BLaER1 treated with 17β-estradiol and CSF1 and Interleukin-3, amounts not matched to agents 10 nM and 100 nM (cell line): ENCODE results near the gene COL23A1.

ENCODE experiments used
- H3K27ac ChIP-seq, 11 experiments: shearing (Covaris generic); formaldehyde crosslinking; 2 replicates each; pipeline ENCODE4 v1.8.1; 2022
- H3K27me3 ChIP-seq, 11 experiments: shearing (Covaris generic); formaldehyde crosslinking; 2 replicates each; pipeline ENCODE4 v1.8.1; 2022
- H3K36me3 ChIP-seq, 11 experiments: shearing (Covaris generic); formaldehyde crosslinking; 2 replicates each; pipeline ENCODE4 v1.8.1; 2022
- H3K4me1 ChIP-seq, 10 experiments: shearing (Covaris generic); formaldehyde crosslinking; 2 replicates each; pipeline ENCODE4 v1.8.1; 2022
- H3K4me2 ChIP-seq, 11 experiments: shearing (Covaris generic); formaldehyde crosslinking; 2 replicates each; pipeline ENCODE4 v1.8.1; 2022
- H3K4me3 ChIP-seq, 10 experiments: shearing (Covaris generic); formaldehyde crosslinking; 2 replicates each; pipeline ENCODE4 v1.8.1; 2022
- H3K9ac ChIP-seq, 11 experiments: shearing (Covaris generic); formaldehyde crosslinking; 2 replicates each; pipeline ENCODE4 v1.8.1; 2022
- H3K9me3 ChIP-seq, 11 experiments: shearing (Covaris generic); formaldehyde crosslinking; replicated peaks in 1 of 11; 2 replicates each; pipeline ENCODE4 v1.8.1; 2022
- H4K20me1 ChIP-seq, 11 experiments: shearing (Covaris generic); formaldehyde crosslinking; 2 replicates each; pipeline ENCODE4 v1.8.1; 2022
- Cebpa-rat ChIP-seq, 11 experiments: shearing (Covaris generic); IDR thresholded peaks; 2 replicates each; pipeline ENCODE4 v1.8.1; 2022

Gene COL23A1

GRCh38 chr5:178527458-178528307, 62.5 kb downstream of the COL23A1 start:
- H3K4me1 ChIP-seq: peaks cover 0 to 27% (median 16%) of the 10 kb centered on the region in 10 experiments; a peak in 16 of 20 replicates
- H4K20me1 ChIP-seq: no peaks in the 10 kb centered on the region
- no peak overlapping the region for H3K9ac ChIP-seq
- no peak overlapping the region for H3K27ac ChIP-seq
- H3K4me2 ChIP-seq: no peak overlapping the region
- no peaks in the 10 kb centered on the region; a peak in 1 of 22 replicates for H3K27me3 ChIP-seq
- no peaks in the 10 kb centered on the region for H3K36me3 ChIP-seq
- 0 out of 22 replicates have a peak, but pooled peaks cover 0 to 7% (median 0%) of the 10 kb centered on the region in 11 experiments for H3K9me3 ChIP-seq
- no peak overlapping the region for H3K4me3 ChIP-seq
- TF ChIP-seq Cebpa-rat (IDR thresholded peaks at IDR 0.05): no peak

- no peak overlapping the region for H3K4me3 ChIP-seq
Observed at GRCh38 chr5:178526773-178527457, 63.3 kb downstream of the COL23A1 start.

GRCh38 chr5:178525906-178526732, 64.1 kb downstream of the COL23A1 start:
- H3K9ac ChIP-seq: no peak overlapping the region
- peaks cover 0 to 11% (median 5%) of the 10 kb centered on the region in 11 experiments; a peak in 5 of 22 replicates for H3K9me3 ChIP-seq
- peaks cover 0 to 22% (median 13%) of the 10 kb centered on the region in 10 experiments; a peak in 16 of 20 replicates for H3K4me1 ChIP-seq
- no peak overlapping the region; a peak in 1 of 22 replicates for H3K27ac ChIP-seq
- H3K4me3 ChIP-seq: no peak overlapping the region
- no peaks in the 10 kb centered on the region; a peak in 1 of 22 replicates for H3K27me3 ChIP-seq
- no peaks in the 10 kb centered on the region for H4K20me1 ChIP-seq
- TF ChIP-seq Cebpa-rat (IDR thresholded peaks at IDR 0.05): no peak
- H3K4me2 ChIP-seq: no peak overlapping the region
- H3K36me3 ChIP-seq: no peaks in the 10 kb centered on the region

More at GRCh38 chr5:178526773-178527457, 63.3 kb downstream of the COL23A1 start:
- Histone ChIP-seq H3K4me2 (no peak overlapping the region), H3K36me3 (no peaks in the 10 kb centered on the region), H4K20me1 (no peaks in the 10 kb centered on the region), H3K9me3 (0 out of 22 replicates have a peak, but pooled peaks cover 0 to 7% (median 0%) of the 10 kb centered on the region in 11 experiments), H3K4me1 (peaks cover 0 to 22% (median 14%) of the 10 kb centered on the region in 10 experiments; a peak in 16 of 20 replicates), H3K27ac (no peak overlapping the region), H3K9ac (no peak overlapping the region), H3K27me3 (no peaks in the 10 kb centered on the region; a peak in 1 of 22 replicates)
- no peak for TF ChIP-seq Cebpa-rat (IDR thresholded peaks at IDR 0.05)

DNA sequence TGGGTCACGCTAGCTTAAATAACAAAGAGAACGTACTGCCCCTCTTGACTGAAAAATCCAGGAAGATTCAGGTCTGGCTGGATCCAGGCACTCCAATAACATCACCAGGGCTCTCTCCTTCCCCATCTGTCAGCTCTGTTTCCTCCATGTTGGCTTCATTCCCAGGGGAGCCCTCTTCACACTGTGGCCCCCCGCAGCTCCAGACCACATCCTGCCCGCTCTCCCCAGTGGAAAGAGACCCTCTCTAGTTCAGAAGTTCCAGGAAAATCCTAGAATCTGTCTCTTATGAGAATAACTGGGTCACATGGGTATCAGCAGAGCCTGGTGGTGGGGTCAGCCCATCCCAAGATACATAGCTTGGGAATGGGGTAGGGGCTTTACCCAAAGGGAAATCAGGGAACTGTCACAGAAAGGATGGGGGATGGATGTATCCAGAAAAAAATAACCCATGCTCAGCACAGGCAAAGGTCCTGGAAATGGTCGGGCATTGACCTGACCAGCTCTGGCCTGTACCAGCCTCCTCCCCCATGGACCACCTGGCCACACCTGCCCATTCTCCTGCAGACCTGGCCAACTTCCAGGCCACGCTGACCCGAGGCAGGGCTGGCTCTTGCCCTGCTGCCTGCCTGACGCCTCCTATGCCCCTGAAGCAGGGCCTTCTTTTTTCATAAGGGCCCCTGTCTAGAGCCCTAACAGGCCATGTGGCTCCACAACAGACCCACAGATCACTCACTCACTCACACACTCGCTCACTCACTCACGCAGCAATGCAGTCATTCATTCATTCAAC, 65.9 kb downstream of the COL23A1 start:
- Histone ChIP-seq H3K4me3 (no peak overlapping the region), H3K27me3 (no peaks in the 10 kb centered on the region; a peak in 1 of 22 replicates), H3K27ac (peak overlapping the region in 1 of 11 experiments; percentile 1; a peak in 1 of 22 replicates), H3K9me3 (peaks cover 4 to 24% (median 17%) of the 10 kb centered on the region in 11 experiments; a peak in 20 of 22 replicates), H3K36me3 (no peaks in the 10 kb centered on the region), H3K9ac (no peak overlapping the region), H4K20me1 (no peaks in the 10 kb centered on the region), H3K4me1 (peaks cover 0 to 16% (median 13%) of the 10 kb centered on the region in 10 experiments; a peak in 16 of 20 replicates), H3K4me2 (peak overlapping the region in 9 of 11 experiments; percentile 25 to 79 (median 64); a peak in 17 of 22 replicates)
- TF ChIP-seq Cebpa-rat (IDR thresholded peaks at IDR 0.05): no peak

DNA sequence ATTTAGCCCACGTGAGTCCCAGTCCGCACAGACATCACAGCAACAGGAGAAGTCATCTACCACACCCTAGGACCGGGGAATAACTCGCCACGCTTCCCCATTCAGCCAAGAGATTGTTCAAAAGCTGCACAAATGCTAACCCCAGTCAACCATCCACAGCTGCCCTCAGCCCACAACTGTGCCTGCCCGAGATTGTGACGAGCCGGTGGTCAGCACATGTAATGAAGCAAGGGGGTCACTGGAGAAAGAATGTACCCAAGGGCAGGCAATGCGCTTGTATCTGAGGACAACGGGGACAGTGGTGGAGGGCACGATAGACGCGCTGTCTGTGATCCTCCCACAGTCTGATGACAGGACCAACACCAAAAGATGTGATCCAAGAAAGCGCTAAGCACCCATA, 67.8 kb downstream of the COL23A1 start:
- H3K4me1 ChIP-seq: peaks cover 0 to 16% (median 13%) of the 10 kb centered on the region in 10 experiments; a peak in 16 of 20 replicates
- H3K27ac ChIP-seq: no peak overlapping the region
- no peak for TF ChIP-seq Cebpa-rat (IDR thresholded peaks at IDR 0.05)
- no peak overlapping the region for H3K4me2 ChIP-seq
- H3K36me3 ChIP-seq: no peaks in the 10 kb centered on the region
- H4K20me1 ChIP-seq: no peaks in the 10 kb centered on the region
- H3K27me3 ChIP-seq: no peaks in the 10 kb centered on the region
- no peak overlapping the region for H3K9ac ChIP-seq
- no peak overlapping the region for H3K4me3 ChIP-seq
- peaks cover 9 to 29% (median 21%) of the 10 kb centered on the region in 11 experiments; a peak in 21 of 22 replicates for H3K9me3 ChIP-seq

DNA sequence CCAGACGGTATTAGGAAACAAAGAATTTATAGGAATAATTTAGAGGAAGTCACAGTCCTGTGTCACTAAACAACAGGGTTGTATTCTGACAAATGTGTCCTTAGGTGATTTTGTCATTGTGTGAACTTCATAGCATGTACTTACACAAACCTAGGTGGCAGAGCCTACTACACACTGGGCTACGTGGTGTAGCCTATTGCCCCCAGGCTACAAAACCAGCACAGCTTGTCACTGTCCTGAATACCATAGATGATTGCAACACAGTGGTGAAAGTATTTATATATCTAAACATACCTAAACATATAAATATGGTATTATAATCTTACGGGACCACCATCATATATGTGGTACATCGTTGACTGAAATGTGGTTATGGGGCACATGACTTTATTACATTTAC, 69.3 kb downstream of the COL23A1 start:
- H3K9me3 ChIP-seq: peaks cover 9 to 29% (median 21%) of the 10 kb centered on the region in 11 experiments; a peak in 21 of 22 replicates
- H3K27ac ChIP-seq: no peak overlapping the region
- H3K4me3 ChIP-seq: no peak overlapping the region
- peaks cover 0 to 16% (median 13%) of the 10 kb centered on the region in 10 experiments; a peak in 16 of 20 replicates for H3K4me1 ChIP-seq
- H3K36me3 ChIP-seq: no peaks in the 10 kb centered on the region
- H4K20me1 ChIP-seq: no peaks in the 10 kb centered on the region
- no peak overlapping the region for H3K9ac ChIP-seq
- TF ChIP-seq Cebpa-rat (IDR thresholded peaks at IDR 0.05): no peak
- no peak overlapping the region for H3K4me2 ChIP-seq
- H3K27me3 ChIP-seq: no peaks in the 10 kb centered on the region

DNA sequence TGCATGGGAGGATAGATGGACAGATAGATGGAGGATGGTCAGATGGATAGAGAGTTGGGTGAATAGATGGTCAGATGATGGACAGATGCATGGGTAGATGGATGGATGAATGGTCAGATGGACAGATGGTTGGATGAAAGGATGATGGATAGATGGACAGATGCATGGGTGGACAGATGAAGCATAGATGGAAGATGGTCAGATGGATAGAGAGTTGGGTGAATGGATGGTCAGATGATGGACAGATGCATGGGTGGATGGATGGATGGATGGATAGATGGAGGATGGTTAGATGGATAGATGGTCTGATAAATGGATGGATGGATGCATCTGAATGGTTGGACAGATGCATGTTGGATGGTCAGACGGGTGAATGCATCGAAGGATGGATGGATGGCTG, 70.4 kb downstream of the COL23A1 start:
- no peak overlapping the region for H3K27ac ChIP-seq
- H3K4me3 ChIP-seq: no peak overlapping the region
- no peaks in the 10 kb centered on the region for H3K36me3 ChIP-seq
- no peak overlapping the region for H3K4me2 ChIP-seq
- no peak overlapping the region for H3K9ac ChIP-seq
- H3K4me1 ChIP-seq: peaks cover 0 to 16% (median 13%) of the 10 kb centered on the region in 10 experiments; a peak in 16 of 20 replicates
- H3K9me3 ChIP-seq: peaks cover 9 to 29% (median 21%) of the 10 kb centered on the region in 11 experiments; a peak in 21 of 22 replicates
- TF ChIP-seq Cebpa-rat (IDR thresholded peaks at IDR 0.05): no peak
- no peaks in the 10 kb centered on the region for H4K20me1 ChIP-seq
- no peaks in the 10 kb centered on the region for H3K27me3 ChIP-seq

GRCh38 chr5:178519155-178519554, 71.0 kb downstream of the COL23A1 start:
- no peaks in the 10 kb centered on the region for H3K36me3 ChIP-seq
- peaks cover 0 to 10% (median 9%) of the 10 kb centered on the region in 10 experiments; a peak in 16 of 20 replicates for H3K4me1 ChIP-seq
- no peaks in the 10 kb centered on the region for H3K27me3 ChIP-seq
- H3K27ac ChIP-seq: no peak overlapping the region
- no peak overlapping the region for H3K4me2 ChIP-seq
- H3K9ac ChIP-seq: no peak overlapping the region
- no peaks in the 10 kb centered on the region for H4K20me1 ChIP-seq
- TF ChIP-seq Cebpa-rat (IDR thresholded peaks at IDR 0.05): no peak
- H3K4me3 ChIP-seq: no peak overlapping the region
- H3K9me3 ChIP-seq: peaks cover 9 to 30% (median 22%) of the 10 kb centered on the region in 11 experiments; a peak in 21 of 22 replicates
